HCT116 (cell line): Measurements from ENCODE around the gene FGF1.

Experiments
- CTCF ChIP-seq, 3 experiments: fragments of 200-600 bp in 1 of 3; sonication (generic) in 1 of 3; IDR thresholded peaks in 2 of 3; conservative IDR thresholded peaks in 1 of 3; 2 replicates each; pipeline ENCODE4 v1.5.1; 2012 to 2017; ENCODE audit warnings: low read depth in 2 of 3, low read length in 2 of 3, antibody characterized with exemption in 1 of 3, borderline replicate concordance in 1 of 3, control low read depth in 1 of 3, mild to moderate bottlenecking in 1 of 3, mixed read lengths in 1 of 3, mixed run types in 1 of 3, moderate library complexity in 1 of 3; ENCODE audit not compliant: insufficient read depth in 1 of 3
- FOSL1 ChIP-seq: IDR thresholded peaks from 2 replicates; pipeline ENCODE4 v1.6.1; 2012; ENCODE audit warnings: low read depth
- YY1 ChIP-seq: IDR thresholded peaks from 2 replicates; pipeline ENCODE4 v1.6.1; 2011; ENCODE audit warnings: low read length, low read depth, moderate library complexity, mild to moderate bottlenecking; ENCODE audit not compliant: insufficient replicate concordance; ENCODE audit errors: extremely low read depth

- TF ChIP-seq CTCF (IDR thresholded peaks at IDR 0.05 in 2 of 3, conservative IDR thresholded peaks at IDR 0.05 in 1 of 3; ENCODE audit: borderline replicate concordance in 1 of 3, insufficient read depth in 1 of 3, low read depth in 2 of 3, low read length in 2 of 3) (no peak), YY1 (no peak), FOSL1 (no peak)
Measured at GRCh38 chr5:142609142-142609541, 76.7 kb downstream of the FGF1 start.
